Measurements from ENCODE around the gene MBTPS1. TPM values are rescaled to one million over a fixed set of nuclear protein-coding genes. Genes with fewer than 3 reads are reported as not detected.

MBTPS1 gene
- total RNA-seq, 1 experiment from 2014 or later = 46.9 TPM

DNA sequence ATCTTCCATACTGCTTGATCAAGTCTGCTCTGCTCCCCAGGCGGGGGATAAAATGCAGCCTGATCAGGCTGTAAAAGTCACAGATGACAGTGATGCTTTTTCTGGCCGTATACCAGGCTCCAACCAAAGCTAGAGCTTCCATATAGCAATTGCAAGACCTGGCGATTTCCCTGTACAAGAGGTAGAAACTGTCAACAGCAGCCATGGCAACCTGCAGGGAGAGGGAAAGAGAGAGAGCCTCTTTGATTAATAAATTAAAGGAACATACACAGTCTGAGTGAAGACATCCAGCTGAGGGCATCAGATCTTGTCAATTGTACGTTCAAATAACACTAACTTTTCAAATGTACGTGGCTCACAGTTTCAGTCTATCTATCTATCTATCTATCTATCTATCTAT lies 14.4 kb upstream of the MBTPS1 start (continued):
- no peak for TF ChIP-seq ZSCAN18 (CRISPR knock-in tag; IDR thresholded peaks at IDR 0.05)
- no peak for TF ChIP-seq ATF2 (CRISPR knock-in tag; IDR thresholded peaks at IDR 0.05; ENCODE audit: borderline replicate concordance, low read depth)
- TF ChIP-seq ESRRA (CRISPR knock-in tag; IDR thresholded peaks at IDR 0.05; ENCODE audit: borderline replicate concordance) = no peak
- TF ChIP-seq GTF2I (CRISPR knock-in tag; conservative IDR thresholded peaks at IDR 0.05) = no peak

DNA sequence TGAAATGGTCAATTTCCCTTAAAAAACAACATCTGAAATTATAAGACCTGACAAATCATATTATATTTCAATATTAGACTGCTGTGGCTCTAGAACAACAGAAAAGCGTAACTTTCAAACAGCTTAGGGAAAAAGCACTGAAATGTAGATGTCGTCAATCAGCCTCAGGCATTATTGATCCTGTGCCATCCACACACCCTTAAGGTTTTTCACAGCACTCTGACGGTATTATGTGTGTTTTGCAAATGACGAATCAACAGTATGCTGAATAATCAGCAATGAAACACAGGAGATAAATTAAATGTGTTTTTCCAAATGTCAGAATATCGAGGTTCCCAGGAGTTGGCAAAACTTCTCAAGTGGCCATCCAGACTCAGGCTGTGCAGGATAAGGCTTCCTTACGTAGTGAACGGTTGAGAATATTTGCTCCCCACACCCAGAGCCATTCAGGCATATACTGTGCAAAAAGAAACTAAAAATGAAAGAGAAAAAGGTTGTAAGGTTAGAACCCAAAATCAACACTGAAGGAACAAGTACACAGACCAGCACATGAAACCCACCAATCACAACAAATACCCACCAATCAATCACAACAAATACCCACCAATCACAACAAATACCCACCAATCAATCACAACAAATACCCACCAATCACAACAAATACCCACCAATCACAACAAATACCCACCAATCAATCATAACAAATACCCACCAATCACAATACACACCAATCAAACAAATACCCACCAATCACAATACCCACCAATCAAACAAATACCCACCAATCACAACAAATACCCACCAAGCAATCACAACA lies 7.7 kb upstream of the MBTPS1 start:
- H3K9me3 Mint-ChIP-seq = no peaks in the 10 kb centered on the region
- peaks cover 42% of the 10 kb centered on the region for H3K36me3 Mint-ChIP-seq
- H3K4me3 Mint-ChIP-seq = no peak overlapping the region
- DNase-seq (ENCODE audit: low spot score) (no peak), ATAC-seq (no peak)
- ChIA-PET CTCF (no interaction called here), POLR2A (interaction anchor here (1.2 kb wide), 1 partner anchor 12 kb away, joined by 3 read pairs; no protein-coding TSS in a partner anchor)
- H3K4me1 Mint-ChIP-seq = no peaks in the 10 kb centered on the region
- TF ChIP-seq ZBTB21 (CRISPR knock-in tag; IDR thresholded peaks at IDR 0.05; ENCODE audit: borderline replicate concordance) (no peak), CREM (CRISPR knock-in tag; IDR thresholded peaks at IDR 0.05) (no peak), ZSCAN18 (CRISPR knock-in tag; IDR thresholded peaks at IDR 0.05) (no peak), SMAD4 (CRISPR knock-in tag; IDR thresholded peaks at IDR 0.05) (no peak), AFF4 (CRISPR knock-in tag; IDR thresholded peaks at IDR 0.05; ENCODE audit: borderline replicate concordance) (no peak)
- TF ChIP-seq, protein P1, sequence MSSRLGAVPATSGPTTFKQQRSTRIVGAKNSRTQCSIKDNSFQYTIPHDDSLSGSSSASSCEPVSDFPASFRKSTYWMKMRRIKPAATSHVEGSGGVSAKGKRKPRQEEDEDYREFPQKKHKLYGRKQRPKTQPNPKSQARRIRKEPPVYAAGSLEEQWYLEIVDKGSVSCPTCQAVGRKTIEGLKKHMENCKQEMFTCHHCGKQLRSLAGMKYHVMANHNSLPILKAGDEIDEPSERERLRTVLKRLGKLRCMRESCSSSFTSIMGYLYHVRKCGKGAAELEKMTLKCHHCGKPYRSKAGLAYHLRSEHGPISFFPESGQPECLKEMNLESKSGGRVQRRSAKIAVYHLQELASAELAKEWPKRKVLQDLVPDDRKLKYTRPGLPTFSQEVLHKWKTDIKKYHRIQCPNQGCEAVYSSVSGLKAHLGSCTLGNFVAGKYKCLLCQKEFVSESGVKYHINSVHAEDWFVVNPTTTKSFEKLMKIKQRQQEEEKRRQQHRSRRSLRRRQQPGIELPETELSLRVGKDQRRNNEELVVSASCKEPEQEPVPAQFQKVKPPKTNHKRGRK (CRISPR knock-in tag; IDR thresholded peaks at IDR 0.05; ENCODE audit: borderline replicate concordance) = no peak
- TF ChIP-seq, protein P2, sequence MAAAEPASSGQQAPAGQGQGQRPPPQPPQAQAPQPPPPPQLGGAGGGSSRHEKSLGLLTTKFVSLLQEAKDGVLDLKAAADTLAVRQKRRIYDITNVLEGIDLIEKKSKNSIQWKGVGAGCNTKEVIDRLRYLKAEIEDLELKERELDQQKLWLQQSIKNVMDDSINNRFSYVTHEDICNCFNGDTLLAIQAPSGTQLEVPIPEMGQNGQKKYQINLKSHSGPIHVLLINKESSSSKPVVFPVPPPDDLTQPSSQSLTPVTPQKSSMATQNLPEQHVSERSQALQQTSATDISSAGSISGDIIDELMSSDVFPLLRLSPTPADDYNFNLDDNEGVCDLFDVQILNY (CRISPR knock-in tag; IDR thresholded peaks at IDR 0.05) = no peak
- H3K27ac Mint-ChIP-seq = no peak overlapping the region
- no peaks in the 10 kb centered on the region for H3K27me3 Mint-ChIP-seq (ENCODE audit: low read depth)

- H3K27me3 Mint-ChIP-seq (ENCODE audit: low read depth) = no peaks in the 10 kb centered on the region
- ChIA-PET POLR2A (no interaction called here), CTCF (no interaction called here)
- 0 out of 2 replicates have a peak, but pooled peaks cover 4% of the 10 kb centered on the region for H3K4me1 Mint-ChIP-seq
- no peak overlapping the region for H3K4me3 Mint-ChIP-seq
- DNase-seq (ENCODE audit: low spot score) = no peak
- ATAC-seq = no peak
- no peaks in the 10 kb centered on the region for H3K9me3 Mint-ChIP-seq
- H3K27ac Mint-ChIP-seq = no peak overlapping the region
- H3K36me3 Mint-ChIP-seq = peaks cover 23% of the 10 kb centered on the region
- TF ChIP-seq ZNF671 (CRISPR knock-in tag; IDR thresholded peaks at IDR 0.05) (no peak), ZNF232 (CRISPR knock-in tag; IDR thresholded peaks at IDR 0.05) (no peak), SMAD3 (CRISPR knock-in tag; IDR thresholded peaks at IDR 0.05; ENCODE audit: borderline replicate concordance) (no peak), FOXK1 (CRISPR knock-in tag; IDR thresholded peaks at IDR 0.05) (no peak), JUN (CRISPR knock-in tag; IDR thresholded peaks at IDR 0.05) (no peak), SOX15 (CRISPR knock-in tag; IDR thresholded peaks at IDR 0.05) (no peak), ZNF219 (CRISPR knock-in tag; IDR thresholded peaks at IDR 0.05; ENCODE audit: borderline replicate concordance) (no peak), TP53 (CRISPR knock-in tag; IDR thresholded peaks at IDR 0.05) (no peak), OVOL2 (CRISPR knock-in tag; IDR thresholded peaks at IDR 0.05; ENCODE audit: borderline replicate concordance) (no peak), ZNF317 (CRISPR knock-in tag; IDR thresholded peaks at IDR 0.05; ENCODE audit: borderline replicate concordance, low read depth) (no peak), ZNF396 (CRISPR knock-in tag; IDR thresholded peaks at IDR 0.05; ENCODE audit: borderline replicate concordance) (no peak)
- TF ChIP-seq, protein P3, sequence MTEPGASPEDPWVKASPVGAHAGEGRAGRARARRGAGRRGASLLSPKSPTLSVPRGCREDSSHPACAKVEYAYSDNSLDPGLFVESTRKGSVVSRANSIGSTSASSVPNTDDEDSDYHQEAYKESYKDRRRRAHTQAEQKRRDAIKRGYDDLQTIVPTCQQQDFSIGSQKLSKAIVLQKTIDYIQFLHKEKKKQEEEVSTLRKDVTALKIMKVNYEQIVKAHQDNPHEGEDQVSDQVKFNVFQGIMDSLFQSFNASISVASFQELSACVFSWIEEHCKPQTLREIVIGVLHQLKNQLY (CRISPR knock-in tag; IDR thresholded peaks at IDR 0.05) = no peak
These were observed 4.3 kb upstream of the MBTPS1 start for GRCh38 chr16:84121007-84121406.
